ENCODE measurements around the gene HEPH.
"Not testable (repeated sequence)": the region's sequence is repeated elsewhere in the genome, so short reads cannot be mapped to it uniquely, and the experiment has no call there.

The HEPH gene, protein sequence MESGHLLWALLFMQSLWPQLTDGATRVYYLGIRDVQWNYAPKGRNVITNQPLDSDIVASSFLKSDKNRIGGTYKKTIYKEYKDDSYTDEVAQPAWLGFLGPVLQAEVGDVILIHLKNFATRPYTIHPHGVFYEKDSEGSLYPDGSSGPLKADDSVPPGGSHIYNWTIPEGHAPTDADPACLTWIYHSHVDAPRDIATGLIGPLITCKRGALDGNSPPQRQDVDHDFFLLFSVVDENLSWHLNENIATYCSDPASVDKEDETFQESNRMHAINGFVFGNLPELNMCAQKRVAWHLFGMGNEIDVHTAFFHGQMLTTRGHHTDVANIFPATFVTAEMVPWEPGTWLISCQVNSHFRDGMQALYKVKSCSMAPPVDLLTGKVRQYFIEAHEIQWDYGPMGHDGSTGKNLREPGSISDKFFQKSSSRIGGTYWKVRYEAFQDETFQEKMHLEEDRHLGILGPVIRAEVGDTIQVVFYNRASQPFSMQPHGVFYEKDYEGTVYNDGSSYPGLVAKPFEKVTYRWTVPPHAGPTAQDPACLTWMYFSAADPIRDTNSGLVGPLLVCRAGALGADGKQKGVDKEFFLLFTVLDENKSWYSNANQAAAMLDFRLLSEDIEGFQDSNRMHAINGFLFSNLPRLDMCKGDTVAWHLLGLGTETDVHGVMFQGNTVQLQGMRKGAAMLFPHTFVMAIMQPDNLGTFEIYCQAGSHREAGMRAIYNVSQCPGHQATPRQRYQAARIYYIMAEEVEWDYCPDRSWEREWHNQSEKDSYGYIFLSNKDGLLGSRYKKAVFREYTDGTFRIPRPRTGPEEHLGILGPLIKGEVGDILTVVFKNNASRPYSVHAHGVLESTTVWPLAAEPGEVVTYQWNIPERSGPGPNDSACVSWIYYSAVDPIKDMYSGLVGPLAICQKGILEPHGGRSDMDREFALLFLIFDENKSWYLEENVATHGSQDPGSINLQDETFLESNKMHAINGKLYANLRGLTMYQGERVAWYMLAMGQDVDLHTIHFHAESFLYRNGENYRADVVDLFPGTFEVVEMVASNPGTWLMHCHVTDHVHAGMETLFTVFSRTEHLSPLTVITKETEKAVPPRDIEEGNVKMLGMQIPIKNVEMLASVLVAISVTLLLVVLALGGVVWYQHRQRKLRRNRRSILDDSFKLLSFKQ

DNA sequence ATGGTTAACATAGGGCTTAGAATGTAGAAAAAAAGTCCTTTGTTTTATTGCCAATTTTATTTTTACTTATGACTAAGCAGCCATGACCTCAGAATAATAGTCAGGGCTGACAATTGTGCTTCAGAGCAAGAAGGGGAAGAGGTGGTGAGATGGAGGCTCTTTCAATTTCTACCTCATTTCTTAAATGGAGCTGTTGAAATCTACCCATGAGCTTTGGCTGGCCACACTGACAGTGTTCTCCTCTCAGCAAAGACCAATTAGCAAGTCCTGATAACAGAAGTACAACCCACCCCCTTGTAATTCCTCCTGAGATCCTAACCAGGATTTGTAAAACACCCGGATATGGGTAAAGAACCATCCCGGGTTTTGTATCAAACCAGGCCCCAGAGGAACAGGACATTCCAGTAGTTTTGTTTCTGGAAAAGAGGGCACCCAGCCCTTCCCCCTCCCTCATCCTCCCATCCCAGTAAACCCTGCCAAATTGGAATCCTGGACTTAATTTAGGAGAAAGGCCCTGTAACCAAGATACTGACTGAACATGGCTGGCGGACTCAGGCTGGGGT lies at the start of gene HEPH:
Gene HEPH (plus strand): TSS at position 399 of the 563 bp plus-strand sequence. CDS start 6,324 bp downstream, outside the sequence.
- DNase-seq (ENCODE audit: low read depth, low spot score): no peak

DNA sequence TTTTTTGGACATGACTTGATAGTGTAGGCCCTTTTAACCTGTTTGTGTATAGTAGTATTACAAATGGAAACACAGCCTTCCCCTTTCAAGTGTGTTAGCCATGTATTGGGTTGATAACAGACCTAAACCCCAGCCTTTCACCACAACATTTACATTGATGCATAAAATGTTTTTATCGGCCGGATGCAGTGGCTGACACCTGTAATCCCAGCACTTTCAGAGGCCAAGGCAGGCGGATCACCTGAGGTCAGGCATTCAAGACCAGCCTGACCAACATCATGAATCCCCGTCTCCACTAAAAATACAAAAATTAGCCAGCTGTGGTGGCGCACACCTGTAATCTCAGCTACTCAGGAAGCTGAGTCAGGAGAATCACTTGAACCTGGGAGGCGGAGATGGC lies 45.3 kb upstream of the HEPH start:
- not testable (repeated sequence) for DNase-seq (ENCODE audit: low read depth, low spot score)

DNA sequence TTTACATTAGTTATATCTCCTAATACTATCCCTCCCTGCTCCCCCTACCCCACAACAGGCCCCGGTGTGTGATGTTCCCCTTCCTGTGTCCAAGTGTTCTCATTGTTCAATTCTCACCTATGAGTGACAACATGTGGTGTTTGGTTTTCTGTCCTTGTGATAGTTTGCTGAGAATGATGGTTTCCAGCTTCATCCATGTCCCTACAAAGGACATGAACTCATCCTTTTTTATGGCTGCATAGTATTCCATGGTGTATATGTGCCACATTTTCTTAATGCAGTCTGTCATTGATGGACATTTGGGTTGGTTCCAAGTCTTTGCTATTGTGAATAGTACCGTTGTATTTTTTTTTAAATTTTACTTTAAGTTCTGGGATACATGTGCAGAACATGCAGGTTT lies 42.7 kb upstream of the HEPH start:
- not testable (repeated sequence) for DNase-seq (ENCODE audit: low read depth, low spot score)

DNA sequence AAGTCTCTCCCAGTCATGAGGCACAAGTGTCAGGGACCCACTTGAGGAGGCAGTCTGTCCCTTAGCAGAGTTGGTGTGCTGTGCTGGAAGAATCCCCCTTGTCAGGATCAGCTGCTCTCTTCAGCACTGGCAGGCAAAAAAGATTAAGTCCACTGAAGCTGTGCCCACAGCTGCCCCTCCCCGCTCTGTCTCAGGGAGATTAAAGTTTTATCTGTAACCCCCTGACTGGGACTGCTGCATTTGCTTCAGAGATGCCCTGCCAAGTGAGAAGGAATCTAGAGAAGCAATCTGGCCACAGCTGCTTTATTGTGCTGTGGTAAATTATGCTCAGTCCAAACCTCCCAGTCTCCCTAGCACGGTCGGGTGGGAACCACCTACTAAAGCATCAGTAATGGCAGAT lies 37.4 kb upstream of the HEPH start:
- DNase-seq (ENCODE audit: low read depth, low spot score): no peak

DNA sequence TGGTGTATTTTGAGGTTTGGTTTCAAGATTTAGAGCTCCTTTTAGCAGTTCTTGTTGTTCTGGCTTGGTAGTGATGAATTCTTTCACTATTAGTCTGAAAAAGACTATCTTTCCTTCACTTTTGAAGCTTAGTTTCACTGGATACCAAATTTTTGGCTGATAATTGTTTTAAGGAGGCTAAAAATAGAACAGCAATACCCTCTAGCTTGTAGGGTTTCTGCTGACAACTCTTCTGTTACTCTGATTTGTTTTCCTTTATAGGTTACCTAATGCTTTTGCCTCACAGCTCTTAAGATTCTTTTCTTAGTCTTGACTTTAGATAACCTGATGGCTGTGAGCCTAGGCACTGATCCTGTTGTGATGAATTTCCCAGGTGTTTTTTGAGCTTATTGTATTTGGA lies 33.6 kb upstream of the HEPH start:
- DNase-seq (ENCODE audit: low read depth, low spot score): no peak

DNA sequence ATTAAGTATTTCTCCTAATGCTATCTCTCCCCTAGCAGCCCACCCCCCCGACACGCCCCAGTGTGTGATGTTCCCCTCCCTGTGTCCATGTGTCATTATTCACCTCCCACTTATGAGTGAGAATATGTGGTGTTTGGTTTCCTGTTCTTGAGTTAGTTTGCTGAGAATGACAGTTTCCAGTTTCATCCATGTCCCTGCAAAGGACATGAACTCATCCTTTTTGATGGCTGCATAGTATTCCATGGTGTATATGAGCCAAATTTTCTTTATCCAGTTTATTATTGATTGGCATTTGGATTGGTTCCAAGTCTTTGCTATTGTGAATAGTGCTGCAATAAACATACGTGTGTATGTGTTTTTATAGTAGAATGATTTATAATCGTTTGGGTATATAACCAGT lies 28.8 kb upstream of the HEPH start:
- not testable (repeated sequence) for DNase-seq (ENCODE audit: low read depth, low spot score)

DNA sequence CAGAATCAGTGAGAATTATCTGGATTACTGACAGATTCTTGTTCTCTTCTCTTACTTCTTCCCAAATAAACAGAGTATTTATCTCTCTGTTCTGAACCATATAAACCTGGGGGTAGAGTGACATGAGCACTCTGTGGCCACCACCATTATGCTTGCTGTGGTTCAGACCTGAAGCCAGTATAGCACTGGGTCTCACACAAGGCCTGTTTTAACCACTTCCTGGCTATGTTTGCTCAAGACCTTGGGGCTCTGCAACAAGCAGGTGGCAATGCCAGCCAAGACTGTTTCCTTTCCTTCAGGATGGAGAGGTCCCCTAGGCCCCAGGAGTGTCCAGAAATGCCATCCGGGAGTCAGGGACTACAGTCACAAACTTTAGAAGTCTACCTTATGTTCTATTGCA lies 21.7 kb upstream of the HEPH start:
- DNase-seq (ENCODE audit: low read depth, low spot score): no peak

DNA sequence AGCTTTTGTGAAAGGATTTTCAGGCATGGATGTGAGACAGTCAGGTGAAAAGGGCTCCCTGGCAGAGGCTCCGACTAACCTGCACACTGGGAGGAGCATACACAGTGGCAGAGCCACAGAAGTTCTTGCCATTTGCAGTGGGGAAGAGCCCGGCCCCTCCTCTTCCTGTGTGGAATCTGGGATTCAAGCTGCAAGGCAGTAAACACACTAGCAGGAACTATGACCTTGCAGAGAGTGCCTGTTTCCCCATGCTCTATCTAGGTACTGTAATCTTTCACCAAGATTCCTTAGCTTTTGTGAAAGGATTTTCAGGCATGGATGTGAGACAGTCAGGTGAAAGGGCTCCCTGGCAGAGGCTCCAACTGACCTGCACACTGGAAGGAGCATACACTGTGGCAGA lies 19.8 kb upstream of the HEPH start:
- DNase-seq (ENCODE audit: low read depth, low spot score): no peak

DNA sequence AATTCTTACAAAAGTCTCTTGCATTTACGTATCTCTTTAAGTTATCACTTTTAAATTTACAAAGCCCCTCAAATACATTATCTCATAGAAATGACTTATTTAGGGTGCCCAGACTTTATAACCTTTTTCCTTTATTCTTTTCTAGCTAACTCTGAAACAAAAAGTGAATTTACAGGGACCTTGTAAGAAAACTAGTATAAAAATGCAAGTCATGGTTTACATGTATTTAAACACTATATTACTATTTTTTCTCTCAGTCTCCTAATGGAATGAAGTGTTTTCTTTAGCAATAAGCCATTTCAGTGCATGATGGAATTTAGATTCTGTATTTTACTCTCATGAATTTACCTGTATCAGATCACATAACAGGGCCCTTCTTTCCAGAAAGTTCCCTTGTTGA lies 14.5 kb upstream of the HEPH start:
- DNase-seq (ENCODE audit: low read depth, low spot score): no peak

DNA sequence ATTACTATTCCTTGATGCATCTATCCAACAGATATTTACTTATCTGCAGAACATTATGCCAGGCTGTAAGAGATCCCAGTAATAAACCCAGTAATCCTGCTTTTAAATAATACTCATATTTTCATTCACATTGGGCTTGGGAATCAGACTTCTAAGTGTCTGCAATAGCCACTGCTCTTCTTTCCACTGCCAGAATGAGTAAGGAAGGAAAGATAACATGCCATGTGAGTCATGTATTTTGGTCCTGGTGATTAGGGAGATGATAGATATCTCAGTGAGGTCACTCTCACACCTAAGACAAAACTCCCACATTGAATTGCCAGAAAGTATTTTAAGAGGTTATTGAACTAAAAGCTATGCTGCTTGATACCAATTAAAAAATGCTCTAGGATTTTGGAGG lies 13.9 kb upstream of the HEPH start:
- DNase-seq (ENCODE audit: low read depth, low spot score): no peak

DNA sequence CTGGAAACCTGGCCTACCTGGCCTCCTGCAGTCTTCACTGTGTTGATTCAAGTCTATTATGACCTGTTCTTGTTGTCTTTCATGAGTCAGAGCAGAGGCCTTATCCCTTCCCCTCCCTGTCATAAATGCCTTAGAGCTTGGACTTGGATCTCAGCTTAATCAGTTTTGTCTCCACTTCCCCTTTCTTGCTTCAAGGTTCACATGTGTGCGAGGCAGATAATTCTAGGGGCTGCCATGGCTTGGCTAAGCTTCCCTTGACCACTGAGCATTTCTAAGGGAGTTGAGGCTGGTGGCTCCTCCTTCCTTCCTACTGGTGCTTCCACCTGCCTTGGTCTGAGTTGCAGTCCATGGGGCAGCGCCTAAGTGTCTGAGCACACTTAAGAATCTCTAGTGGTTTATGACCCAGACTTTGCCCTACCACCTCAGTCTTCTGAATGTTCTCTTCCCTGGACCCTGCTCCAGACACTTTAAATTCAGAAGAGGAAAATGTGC lies 1.7 kb upstream of the HEPH start:
- no peak for DNase-seq (ENCODE audit: low read depth, low spot score)

DNA sequence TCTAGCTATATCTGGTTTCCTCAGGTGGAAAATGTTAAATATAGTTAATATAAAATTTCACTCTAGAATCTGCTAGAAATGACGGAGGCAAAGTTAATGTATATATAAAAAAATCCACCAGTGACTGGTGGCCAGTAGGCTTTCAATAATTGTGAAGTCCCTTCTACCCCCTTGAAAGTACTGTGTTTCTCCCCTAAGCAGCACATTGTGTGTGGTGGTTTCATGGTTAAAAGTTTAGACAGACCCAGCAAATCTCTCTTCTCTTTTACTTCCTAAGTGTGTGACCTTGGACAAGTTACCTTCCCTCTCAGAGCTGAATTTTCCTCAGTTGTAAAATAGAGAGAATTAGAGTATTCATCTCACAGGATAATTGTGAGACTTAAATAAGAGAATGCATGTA lies 600 bp upstream of the HEPH start:
- DNase-seq (ENCODE audit: low read depth, low spot score): no peak

DNA sequence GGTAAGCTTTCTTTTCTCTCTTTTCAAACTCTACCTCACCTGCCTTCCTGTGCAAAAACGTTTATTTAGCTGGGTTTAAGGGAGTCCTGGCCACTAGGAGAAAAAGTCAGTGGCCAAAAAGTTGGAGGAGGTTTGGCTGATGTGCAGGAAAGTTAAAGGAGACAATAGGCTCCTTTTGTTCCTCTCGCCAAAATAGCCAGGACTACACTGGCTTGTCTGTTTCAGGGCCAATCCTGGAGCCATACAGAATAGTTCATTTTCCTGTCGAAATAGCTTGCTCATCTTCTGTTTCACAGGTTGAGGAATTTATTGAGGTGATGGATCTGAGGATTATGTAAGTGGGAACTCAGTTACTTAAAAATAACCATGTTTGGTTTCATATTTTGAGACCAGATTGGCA lies 423 bp downstream of the HEPH start:
- no peak for DNase-seq (ENCODE audit: low read depth, low spot score)

DNA sequence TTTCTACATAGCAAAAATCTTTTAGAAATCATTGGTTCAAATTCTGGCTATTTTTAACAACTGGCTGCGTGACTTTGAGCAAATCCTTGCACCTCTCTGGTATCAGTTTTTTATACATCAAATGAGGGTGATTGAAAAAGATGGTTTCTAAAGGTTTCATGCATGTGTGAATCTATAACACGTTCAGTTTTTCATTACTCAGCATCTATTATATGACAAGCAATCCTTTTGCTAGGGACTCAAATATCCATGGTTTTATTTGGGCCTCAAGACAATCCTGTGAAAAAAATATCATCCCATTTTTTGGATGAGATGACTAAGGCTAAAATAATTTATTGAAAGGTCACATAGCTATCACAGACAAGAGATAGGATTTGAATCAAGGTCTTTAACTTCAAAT lies 884 bp downstream of the HEPH start:
- no peak for DNase-seq (ENCODE audit: low read depth, low spot score)

DNA sequence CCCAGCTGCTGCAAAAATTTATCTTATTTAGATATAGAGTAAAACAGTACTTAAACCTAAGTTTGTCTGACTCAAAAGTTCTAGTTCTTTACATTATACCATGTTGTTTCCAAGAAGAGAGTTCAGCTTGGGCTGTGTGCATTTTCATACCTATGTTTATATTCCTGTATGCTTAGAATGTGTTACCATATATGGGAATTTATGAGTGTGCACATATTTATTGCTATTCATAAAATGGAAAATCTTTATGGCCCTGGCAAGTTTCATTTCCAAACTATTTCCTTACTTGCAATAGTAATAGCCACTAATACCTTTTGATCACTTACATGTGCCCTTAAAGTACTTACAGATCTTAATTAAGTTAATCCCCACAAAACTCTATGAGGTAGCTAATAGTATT lies 2.6 kb downstream of the HEPH start:
- DNase-seq (ENCODE audit: low read depth, low spot score): no peak

DNA sequence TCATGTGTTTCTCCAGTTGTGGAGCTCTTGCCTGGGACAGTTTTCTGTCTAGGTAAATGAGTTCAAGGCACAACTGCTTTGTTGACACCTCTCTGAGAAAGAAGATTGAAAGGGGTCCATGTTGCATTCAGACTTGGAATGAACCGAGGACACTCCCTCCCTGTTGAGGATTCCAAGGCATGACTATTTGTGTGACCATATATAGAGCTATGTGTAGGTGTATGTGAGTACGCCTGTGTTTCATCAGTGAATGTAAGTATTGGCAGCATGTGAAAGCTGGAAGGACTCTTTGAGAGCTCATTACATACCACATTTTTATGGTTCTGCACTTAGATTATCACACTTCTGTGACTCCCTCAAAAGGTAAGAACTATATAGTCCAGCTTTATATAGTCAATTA lies 3.4 kb downstream of the HEPH start:
- DNase-seq (ENCODE audit: low read depth, low spot score): no peak

DNA sequence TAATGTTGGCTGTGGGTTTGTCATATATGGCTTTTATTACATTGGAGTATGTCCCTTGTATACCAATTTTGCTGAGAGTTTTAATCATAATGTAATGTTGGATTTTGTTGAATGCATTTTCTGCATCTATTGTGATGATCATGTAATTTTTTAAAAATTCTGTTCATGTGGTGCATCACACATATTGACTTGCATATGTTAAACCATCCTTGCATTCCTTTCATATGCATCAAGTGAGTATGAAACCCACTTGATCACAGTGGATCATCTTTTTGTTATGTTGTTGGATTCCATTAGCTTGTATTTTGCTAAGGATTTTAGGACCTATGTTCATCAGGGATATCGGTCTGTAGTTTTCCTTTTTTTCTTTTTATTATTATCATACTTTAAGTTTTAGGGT lies 12.1 kb downstream of the HEPH start:
- no peak for DNase-seq (ENCODE audit: low read depth, low spot score)

DNA sequence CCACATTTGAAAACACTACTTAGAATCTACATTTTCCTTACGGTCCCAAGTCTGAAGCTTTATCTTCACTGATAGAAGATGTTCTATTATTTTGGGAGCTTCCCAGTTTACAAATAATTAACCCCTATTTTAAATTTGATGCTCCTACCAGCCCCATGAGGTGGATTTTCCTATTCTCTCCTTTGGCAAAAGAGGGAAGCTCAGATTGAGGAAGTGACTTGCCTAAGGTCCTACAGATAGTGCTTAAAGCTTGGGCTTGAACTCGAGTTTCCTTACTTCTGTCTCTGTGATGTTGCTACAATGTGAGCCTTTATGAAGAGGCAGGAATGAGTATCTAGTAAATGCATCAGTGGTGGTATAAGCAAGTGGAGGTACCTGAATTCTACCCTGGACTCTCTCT lies 27.5 kb downstream of the HEPH start:
- DNase-seq (ENCODE audit: low read depth, low spot score): no peak

DNA sequence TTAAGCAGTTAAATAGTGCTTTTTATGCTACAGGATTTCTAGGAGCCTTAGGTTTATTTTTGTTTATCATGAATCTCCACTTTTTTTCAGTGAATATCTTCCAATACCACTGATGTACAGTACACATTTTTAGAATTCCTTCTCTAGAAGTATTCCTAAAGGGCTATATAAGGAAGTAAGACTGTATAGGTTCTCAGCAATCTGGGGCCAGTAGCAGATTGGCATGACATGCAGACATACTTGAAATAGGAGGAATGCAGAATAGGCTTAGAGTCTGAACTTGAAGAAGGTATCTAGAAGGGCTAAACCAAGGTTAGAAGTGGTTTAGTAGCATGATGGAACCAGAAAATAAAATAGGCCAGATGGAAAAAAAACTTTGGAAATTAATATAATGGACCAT lies 29.8 kb downstream of the HEPH start:
- DNase-seq (ENCODE audit: low read depth, low spot score): no peak

DNA sequence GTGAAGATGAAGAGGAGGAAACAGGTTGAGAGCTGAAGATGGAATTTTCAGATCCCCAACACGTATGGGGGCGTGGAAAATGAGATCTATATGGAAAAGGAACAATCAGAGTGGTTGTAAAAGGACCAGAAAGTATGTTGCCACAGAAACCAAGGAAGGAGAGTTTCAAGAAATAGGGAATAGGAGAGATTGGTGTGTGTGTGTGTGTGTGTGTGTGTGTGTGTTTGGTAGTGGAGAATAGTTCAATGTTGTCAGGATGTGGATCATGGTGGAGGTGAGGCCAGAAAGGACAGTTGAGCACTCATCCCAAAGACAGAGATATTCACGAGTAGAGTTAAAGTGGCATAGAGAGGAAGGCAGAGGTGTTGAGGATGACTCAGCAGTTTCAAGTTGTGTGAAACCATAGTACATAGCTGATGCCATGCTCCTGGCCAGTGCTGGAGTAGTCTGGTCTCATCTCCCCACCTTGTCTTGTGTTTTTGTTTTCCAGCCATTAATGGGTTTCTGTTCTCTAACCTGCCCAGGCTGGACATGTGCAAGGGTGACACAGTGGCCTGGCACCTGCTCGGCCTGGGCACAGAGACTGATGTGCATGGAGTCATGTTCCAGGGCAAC lies 36.1 kb downstream of the HEPH start:
- no peak for DNase-seq (ENCODE audit: low read depth, low spot score)
